ENCODE data around the gene CFAP74.
A peak's percentile ranks its signal among the peaks of the same experiment; 100 is the strongest.
"Not testable (repeated sequence)": the region's sequence is repeated elsewhere in the genome, so short reads cannot be mapped to it uniquely, and the experiment has no call there.

Gene CFAP74

GRCh38 chr1:1893997-1894353 lies 109.6 kb downstream of the CFAP74 start:
- no peak for DNase-seq

GRCh38 chr1:1893291-1893985 lies 110.1 kb downstream of the CFAP74 start:
- no peak for DNase-seq

GRCh38 chr1:1892763-1893120 lies 110.8 kb downstream of the CFAP74 start:
- DNase-seq: no peak

- DNase-seq: no peak
Observed at GRCh38 chr1:1892079-1892762, 111.4 kb downstream of the CFAP74 start.

- DNase-seq: peak; percentile 74
Observed at GRCh38 chr1:1891349-1892078, 112.1 kb downstream of the CFAP74 start.

GRCh38 chr1:1890506-1891348 lies 112.9 kb downstream of the CFAP74 start, which contains the start of gene GNB1:
Gene GNB1 (minus strand): TSS chr1:1891087. CDS start chr1:1825453, 65,634 bp downstream.
- DNase-seq: peak; percentile 94

- peak; percentile 68 for DNase-seq
Observed at GRCh38 chr1:1889847-1890505, 113.6 kb downstream of the CFAP74 start.

- DNase-seq: no peak
Observed at GRCh38 chr1:1889090-1889750, 114.4 kb downstream of the CFAP74 start.

GRCh38 chr1:1883890-1884289 lies 119.7 kb downstream of the CFAP74 start:
- DNase-seq: not testable (repeated sequence)

GRCh38 chr1:1883092-1883873 lies 120.3 kb downstream of the CFAP74 start:
- DNase-seq: no peak

- DNase-seq: no peak
Observed at GRCh38 chr1:1881727-1882126, 121.9 kb downstream of the CFAP74 start.

GRCh38 chr1:1880617-1881312 lies 122.8 kb downstream of the CFAP74 start:
- DNase-seq: no peak

- DNase-seq: no peak
Observed at GRCh38 chr1:1879942-1880341, 123.6 kb downstream of the CFAP74 start.

- DNase-seq: no peak
Observed at GRCh38 chr1:1877865-1878436, 125.6 kb downstream of the CFAP74 start.

GRCh38 chr1:1876335-1876930 lies 127.2 kb downstream of the CFAP74 start:
- DNase-seq: no peak

- no peak for DNase-seq
Observed at GRCh38 chr1:1875932-1876331, 127.7 kb downstream of the CFAP74 start.

- no peak for DNase-seq
Observed at GRCh38 chr1:1874901-1875300, 128.7 kb downstream of the CFAP74 start.

- DNase-seq: no peak
Observed at GRCh38 chr1:1873186-1873585, 130.4 kb downstream of the CFAP74 start.

- DNase-seq: no peak
Observed at GRCh38 chr1:1872329-1872994, 131.1 kb downstream of the CFAP74 start.
